ENCODE results near the gene SH3D19.

DNA sequence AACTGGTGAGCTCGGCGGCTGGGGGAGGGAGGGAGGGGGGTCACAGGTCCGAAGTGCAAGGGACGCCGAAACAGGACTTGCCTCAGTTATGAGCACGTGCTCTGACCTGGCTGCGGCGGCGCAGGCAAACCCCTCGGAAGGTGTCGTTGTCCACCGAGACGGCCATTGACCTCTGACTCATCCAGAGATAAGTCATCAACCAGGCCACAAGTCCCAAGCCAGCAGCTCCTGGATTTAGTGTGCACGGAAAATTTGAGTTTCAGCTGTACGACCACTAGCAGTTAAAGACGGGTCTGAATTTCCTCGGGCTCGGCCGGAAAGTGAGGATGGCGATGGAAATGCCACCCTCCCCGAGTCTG lies 674 bp downstream of the SH3D19 start:
- TF ChIP-seq, protein P1, sequence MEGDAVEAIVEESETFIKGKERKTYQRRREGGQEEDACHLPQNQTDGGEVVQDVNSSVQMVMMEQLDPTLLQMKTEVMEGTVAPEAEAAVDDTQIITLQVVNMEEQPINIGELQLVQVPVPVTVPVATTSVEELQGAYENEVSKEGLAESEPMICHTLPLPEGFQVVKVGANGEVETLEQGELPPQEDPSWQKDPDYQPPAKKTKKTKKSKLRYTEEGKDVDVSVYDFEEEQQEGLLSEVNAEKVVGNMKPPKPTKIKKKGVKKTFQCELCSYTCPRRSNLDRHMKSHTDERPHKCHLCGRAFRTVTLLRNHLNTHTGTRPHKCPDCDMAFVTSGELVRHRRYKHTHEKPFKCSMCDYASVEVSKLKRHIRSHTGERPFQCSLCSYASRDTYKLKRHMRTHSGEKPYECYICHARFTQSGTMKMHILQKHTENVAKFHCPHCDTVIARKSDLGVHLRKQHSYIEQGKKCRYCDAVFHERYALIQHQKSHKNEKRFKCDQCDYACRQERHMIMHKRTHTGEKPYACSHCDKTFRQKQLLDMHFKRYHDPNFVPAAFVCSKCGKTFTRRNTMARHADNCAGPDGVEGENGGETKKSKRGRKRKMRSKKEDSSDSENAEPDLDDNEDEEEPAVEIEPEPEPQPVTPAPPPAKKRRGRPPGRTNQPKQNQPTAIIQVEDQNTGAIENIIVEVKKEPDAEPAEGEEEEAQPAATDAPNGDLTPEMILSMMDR (IDR thresholded peaks at IDR 0.05), result no peak
- no peak for TF ChIP-seq POLR2A (IDR thresholded peaks at IDR 0.05)

Data from tibial nerve (tissue), 3 donors.